B cell (primary cell): ENCODE data around the gene SERTAD2. TPM values are rescaled to one million over a fixed set of nuclear protein-coding genes. Genes with fewer than 3 reads are reported as not detected.

Experiments
- ATAC-seq: fragments of 200-7000 bp; cut with Tn5 transposase; one replicate; pipeline ENCODE4 v1.10.0; 2021; ENCODE audit warnings: low read depth, mild to moderate bottlenecking, moderate number of reproducible peaks, moderate library complexity
- CTCF ChIA-PET: fragments of 350-600 bp; sonication (Branson Sonifier 250); formaldehyde crosslinking; loops from one replicate; lab custom pipeline; 2021; ENCODE audit warnings: antibody characterized with exemption, inconsistent platforms; lab: Charles Lee
- POLR2A ChIA-PET: fragments of 350-600 bp; sonication (Branson Sonifier 250); formaldehyde crosslinking; loops from one replicate; lab custom pipeline; 2021; ENCODE audit warnings: antibody characterized with exemption; lab: Charles Lee
- DNase-seq: peaks from one replicate; pipeline ENCODE4 v3.0.0; 2013
- H2AFZ ChIP-seq: 2 replicates; pipeline ENCODE4 v1.6.1; 2012; ENCODE audit warnings: mild to moderate bottlenecking, low read depth, low read length; ENCODE audit not compliant: insufficient read depth, poor library complexity, severe bottlenecking
- H3K27ac ChIP-seq, 2 donors: 1 replicate in 1 of 2; 2 replicates in 1 of 2; pipeline ENCODE4 v1.5.1; 2012 to 2013; ENCODE audit warnings: low read length in 2 of 2, mild to moderate bottlenecking in 2 of 2, moderate library complexity in 1 of 2
- H3K27me3 ChIP-seq, 4 experiments: fragments of 200-600 bp in 1 of 4; sonication (generic) in 1 of 4; replicated peaks in 1 of 4; 1 replicate in 2 of 4; 2 replicates in 2 of 4; pipeline versions ENCODE4 v1.6.1 to v1.7.0; 2013 to 2016; ENCODE audit warnings: low read length in 3 of 4, mild to moderate bottlenecking in 2 of 4, mixed read lengths in 1 of 4, moderate library complexity in 1 of 4; ENCODE audit not compliant: insufficient read depth in 4 of 4, control insufficient read depth in 3 of 4; ENCODE audit errors: control extremely low read depth in 1 of 4
- H3K36me3 ChIP-seq, 2 experiments: replicated peaks in 1 of 2; 1 replicate in 1 of 2; 2 replicates in 1 of 2; pipeline versions ENCODE4 v1.6.1 to v1.7.1; 2013; ENCODE audit warnings: low read length in 1 of 2; ENCODE audit not compliant: insufficient read depth in 2 of 2, control insufficient read depth in 1 of 2; ENCODE audit errors: control extremely low read depth in 1 of 2, extremely low read depth in 1 of 2
- H3K4me1 ChIP-seq, 2 donors: fragments of 200-600 bp in 1 of 2; sonication (generic) in 1 of 2; 1 replicate in 1 of 2; 2 replicates in 1 of 2; pipeline versions ENCODE4 v1.5.1 to v1.6.1; 2013 to 2017; ENCODE audit warnings: low read length in 2 of 2; ENCODE audit not compliant: control insufficient read depth in 2 of 2, insufficient read depth in 2 of 2
- H3K4me2 ChIP-seq: replicated peaks from 2 replicates; pipeline ENCODE3; 2012; ENCODE audit warnings: mild to moderate bottlenecking, low read depth, low read length; ENCODE audit not compliant: poor library complexity, severe bottlenecking
- H3K4me3 ChIP-seq, 5 experiments: fragments of 200-600 bp in 1 of 5; sonication (generic) in 1 of 5; 1 replicate in 3 of 5; 2 replicates in 2 of 5; pipeline versions ENCODE4 v1.5.1 to v1.7.0; 2011 to 2016; ENCODE audit warnings: low read length in 4 of 5, mild to moderate bottlenecking in 4 of 5, low read depth in 2 of 5, control low read depth in 1 of 5, moderate library complexity in 1 of 5; ENCODE audit not compliant: insufficient read depth in 1 of 5; ENCODE audit errors: control extremely low read depth in 1 of 5, extremely low read depth in 1 of 5
- H3K79me2 ChIP-seq: fragments of 200-600 bp; sonication (generic); one replicate; pipeline ENCODE4 v1.6.0; 2016; ENCODE audit warnings: low read length; ENCODE audit not compliant: control insufficient read depth, insufficient read depth
- H3K9ac ChIP-seq: fragments of 200-600 bp; sonication (generic); 2 replicates; pipeline ENCODE4 v1.6.1; 2017; ENCODE audit warnings: mild to moderate bottlenecking, low read length, moderate library complexity
- H3K9me3 ChIP-seq, 3 donors: one replicate each; pipeline versions ENCODE4 v1.6.1 to v1.7.1; 2013; ENCODE audit warnings: low read length in 2 of 3; ENCODE audit not compliant: control insufficient read depth in 2 of 3, insufficient read depth in 1 of 3; ENCODE audit errors: control extremely low read depth in 1 of 3
- H4K20me1 ChIP-seq: 2 replicates; pipeline ENCODE4 v1.6.0; 2012; ENCODE audit warnings: mild to moderate bottlenecking, low read length; ENCODE audit not compliant: insufficient read depth, control insufficient read depth, poor library complexity, severe bottlenecking
- H3K27ac Mint-ChIP-seq: one replicate; pipeline ENCODE4 v1.8.0; 2021; ENCODE audit warnings: mixed read lengths
- H3K27me3 Mint-ChIP-seq: one replicate; pipeline ENCODE4 v1.8.0; 2021; ENCODE audit warnings: mixed read lengths
- H3K4me1 Mint-ChIP-seq: one replicate; pipeline ENCODE4 v1.8.0; 2021; ENCODE audit warnings: mixed read lengths
- H3K4me3 Mint-ChIP-seq: one replicate; pipeline ENCODE4 v1.8.0; 2021; ENCODE audit warnings: mixed read lengths
- H3K9me3 Mint-ChIP-seq: one replicate; pipeline ENCODE4 v1.8.0; 2022; ENCODE audit warnings: mixed read lengths; ENCODE audit not compliant: insufficient read depth
- CTCF ChIP-seq: fragments of 200-600 bp; IDR thresholded peaks from one replicate; pipeline ENCODE4 v1.8.0; 2022; ENCODE audit warnings: antibody characterized with exemption, mild to moderate bottlenecking
- EZH2 ChIP-seq: IDR thresholded peaks from 2 replicates; pipeline ENCODE4 v1.6.1; 2012; ENCODE audit warnings: borderline replicate concordance, low read depth, mild to moderate bottlenecking, moderate library complexity, low read length; ENCODE audit not compliant: insufficient read depth, poor library complexity, severe bottlenecking
- WGBS: methylation state at CpG from one replicate; pipeline ENCODE4 v1.1.5; 2013; ENCODE audit warnings: missing lambda C conversion rate; ENCODE audit not compliant: insufficient coverage; 5-methylcytosine and 5-hydroxymethylcytosine counted together
- intact Hi-C: fragments of 100-400 bp; cut with micrococcal nuclease; formaldehyde crosslinking; loops from one replicate; pipeline ENCODE4 v1.10.0; 2022
- polyA plus RNA-seq: library from polyadenylated mRNA; depleted of rRNA; stranded (reverse); fragments of >200 nt; gene quantifications from 2 replicates; pipeline ENCODE4 v1.2.3, GENCODE V29; 2012
- total RNA-seq, 2 donors: library from RNA; stranded (reverse); fragments of 120-200 nt in 1 of 2; gene quantifications; 1 replicate in 1 of 2; 2 replicates in 1 of 2; pipeline versions ENCODE4 v1.2.3 to v1.2.4, GENCODE V29; 2013 to 2022

The SERTAD2 gene
- total and polyA plus RNA-seq, 2 donors (not counting 1 experiment from before 2014, with no cell fraction given): 49.5 to 66.8 TPM

- Histone ChIP-seq H3K4me2 (peak overlapping the region; percentile 20), H4K20me1 (peaks cover 20% of the 10 kb centered on the region), H3K79me2 (peaks cover 63% of the 10 kb centered on the region), H3K9me3 (no peaks in the 10 kb centered on the region), H3K27ac (no peak overlapping the region), H3K4me1 (peaks cover 7 to 13% of the 10 kb centered on the region in 2 donors), H3K9ac (no peak overlapping the region), H2AFZ (no peak overlapping the region), H3K36me3 (peaks cover 0 to 13% of the 10 kb centered on the region in 2 experiments), H3K4me3 (no peak overlapping the region), H3K27me3 (no peaks in the 10 kb centered on the region)
- DNase-seq: peak; percentile 23
- peak; percentile 45 for ATAC-seq
- H3K4me1 Mint-ChIP-seq: peaks cover 26% of the 10 kb centered on the region
- no peak overlapping the region for H3K4me3 Mint-ChIP-seq
- 83% methylated on average over 7 of the region's 10 CpGs for WGBS
- CTCF ChIA-PET: interaction anchor here (0.9 to 3.9 kb wide), 7 partner anchors 8 to 112 kb away, joined by 3 to 16 read pairs (median 4); no protein-coding TSS in a partner anchor
- H3K27me3 Mint-ChIP-seq: no peaks in the 10 kb centered on the region
- intact Hi-C loops: no loop called here
- peak overlapping the region; percentile 77 for H3K27ac Mint-ChIP-seq
- no peak for TF ChIP-seq EZH2
- no peak for TF ChIP-seq CTCF
- no peaks in the 10 kb centered on the region for H3K9me3 Mint-ChIP-seq
- POLR2A ChIA-PET: interaction anchor here (0.7 kb wide), 2 partner anchors 11 to 124 kb away, joined by 3 read pairs; no protein-coding TSS in a partner anchor
Measured at GRCh38 chr2:64626146-64626809, 27.4 kb downstream of the SERTAD2 start.
